Colonic mucosa (tissue), 4 donors: ENCODE results near the gene PRKN. TPM values are rescaled to one million over a fixed set of nuclear protein-coding genes. Genes with fewer than 3 reads are reported as not detected.

Source experiments
- DNase-seq: peaks from one replicate; pipeline ENCODE4 v3.0.0-alpha.2; 2020
- H3K27ac ChIP-seq: fragments of 200-600 bp; one replicate; pipeline ENCODE4 v1.8.0; 2021
- H3K27me3 ChIP-seq: fragments of 200-600 bp; one replicate; pipeline ENCODE4 v1.8.0; 2021
- H3K36me3 ChIP-seq: fragments of 200-600 bp; one replicate; pipeline ENCODE4 v1.8.0; 2021
- H3K4me1 ChIP-seq: fragments of 200-600 bp; one replicate; pipeline ENCODE4 v1.8.0; 2021; ENCODE audit warnings: mild to moderate bottlenecking
- H3K4me3 ChIP-seq: fragments of 200-600 bp; one replicate; pipeline ENCODE4 v1.8.0; 2021
- H3K9ac ChIP-seq, 2 donors: one replicate each; pipeline ENCODE4 v1.7.0; 2013; ENCODE audit warnings: control low read depth in 2 of 2, low read depth in 2 of 2, low read length in 2 of 2
- H3K9me3 ChIP-seq: fragments of 200-600 bp; one replicate; pipeline ENCODE4 v1.8.0; 2021
- intact Hi-C: fragments of 100-400 bp; cut with DNase I; formaldehyde crosslinking; loops from one replicate; pipeline ENCODE4 v1.14.1; 2022
- total RNA-seq, 2 donors: library from RNA; stranded (reverse); fragmentation: NEBNext Ultra II Directional in 1 of 2; extraction: Animal tissue kit (Norgen Biotek cat#: 25700) in 1 of 2; gene quantifications; one replicate each; pipeline ENCODE4 v1.2.1, GENCODE V29; 2021
- TF ChIP-seq, protein P1 (sequence below): fragments of 200-600 bp; IDR thresholded peaks from one replicate; pipeline ENCODE4 v1.8.0; 2022; ENCODE audit warnings: antibody characterized with exemption, mild to moderate bottlenecking
- donor health status: healthy.
- donor health status: DM: no; HTN: no; CAD: no.
- donor health status: DM: no; HTN: no; CAD: no.

PRKN gene
- total RNA-seq, 2 donors from 2014 or later: 3.7 to 8.1 TPM

DNA sequence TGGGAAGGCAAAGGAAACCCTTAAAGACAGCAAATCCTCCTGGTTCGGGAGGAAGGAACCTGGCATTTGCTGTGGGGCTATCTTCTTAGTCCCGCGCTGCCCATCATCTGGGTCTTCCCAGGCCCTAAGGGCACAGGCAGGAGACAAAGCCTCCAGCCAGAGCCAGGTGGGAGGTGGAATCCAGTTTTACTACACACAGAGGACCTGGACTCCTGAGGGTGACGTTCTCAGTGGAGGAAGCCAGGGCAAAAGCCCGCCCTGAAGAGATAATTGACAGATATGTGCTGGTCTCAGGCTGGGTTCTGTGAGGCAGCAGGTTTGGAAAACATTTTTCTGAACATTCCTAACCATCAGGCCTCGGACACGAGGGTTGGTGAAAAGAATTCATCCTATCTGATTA lies 1365.3 kb downstream of the PRKN start:
- no peaks in the 10 kb centered on the region for H3K9me3 ChIP-seq
- H3K9ac ChIP-seq: no peak overlapping the region
- no peak for DNase-seq
- H3K4me3 ChIP-seq: no peak overlapping the region
- TF ChIP-seq, protein P1, sequence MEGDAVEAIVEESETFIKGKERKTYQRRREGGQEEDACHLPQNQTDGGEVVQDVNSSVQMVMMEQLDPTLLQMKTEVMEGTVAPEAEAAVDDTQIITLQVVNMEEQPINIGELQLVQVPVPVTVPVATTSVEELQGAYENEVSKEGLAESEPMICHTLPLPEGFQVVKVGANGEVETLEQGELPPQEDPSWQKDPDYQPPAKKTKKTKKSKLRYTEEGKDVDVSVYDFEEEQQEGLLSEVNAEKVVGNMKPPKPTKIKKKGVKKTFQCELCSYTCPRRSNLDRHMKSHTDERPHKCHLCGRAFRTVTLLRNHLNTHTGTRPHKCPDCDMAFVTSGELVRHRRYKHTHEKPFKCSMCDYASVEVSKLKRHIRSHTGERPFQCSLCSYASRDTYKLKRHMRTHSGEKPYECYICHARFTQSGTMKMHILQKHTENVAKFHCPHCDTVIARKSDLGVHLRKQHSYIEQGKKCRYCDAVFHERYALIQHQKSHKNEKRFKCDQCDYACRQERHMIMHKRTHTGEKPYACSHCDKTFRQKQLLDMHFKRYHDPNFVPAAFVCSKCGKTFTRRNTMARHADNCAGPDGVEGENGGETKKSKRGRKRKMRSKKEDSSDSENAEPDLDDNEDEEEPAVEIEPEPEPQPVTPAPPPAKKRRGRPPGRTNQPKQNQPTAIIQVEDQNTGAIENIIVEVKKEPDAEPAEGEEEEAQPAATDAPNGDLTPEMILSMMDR: no peak
- H3K4me1 ChIP-seq: no peaks in the 10 kb centered on the region
- no peaks in the 10 kb centered on the region for H3K27me3 ChIP-seq
- intact Hi-C loops: no loop called here
- no peaks in the 10 kb centered on the region for H3K36me3 ChIP-seq
- no peak overlapping the region for H3K27ac ChIP-seq

DNA sequence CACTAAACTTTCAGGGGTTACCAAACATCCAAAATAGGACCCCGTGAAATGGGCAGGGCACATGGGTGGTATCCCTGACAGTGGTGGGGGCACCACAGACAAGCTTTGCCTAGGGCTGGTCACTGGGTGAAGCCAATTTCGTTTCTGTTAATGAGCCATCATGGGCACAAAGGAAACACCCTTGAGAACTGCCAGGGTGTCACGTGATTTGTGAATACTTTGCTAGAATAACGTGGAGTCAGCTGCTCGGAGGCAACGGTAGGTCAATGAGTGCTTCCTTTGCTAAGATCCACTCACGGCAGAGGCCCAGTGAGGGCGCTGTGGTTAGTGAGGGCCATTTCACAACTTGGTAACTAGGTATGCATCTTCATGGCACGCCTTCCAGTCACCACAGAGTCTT lies 1366.0 kb downstream of the PRKN start:
- intact Hi-C loops: no loop called here
- no peak for DNase-seq
- no peaks in the 10 kb centered on the region for H3K27me3 ChIP-seq
- H3K27ac ChIP-seq: no peak overlapping the region
- H3K9ac ChIP-seq: no peak overlapping the region
- H3K4me3 ChIP-seq: no peak overlapping the region
- no peaks in the 10 kb centered on the region for H3K4me1 ChIP-seq
- H3K36me3 ChIP-seq: no peaks in the 10 kb centered on the region
- TF ChIP-seq, protein P1: no peak
- no peaks in the 10 kb centered on the region for H3K9me3 ChIP-seq

DNA sequence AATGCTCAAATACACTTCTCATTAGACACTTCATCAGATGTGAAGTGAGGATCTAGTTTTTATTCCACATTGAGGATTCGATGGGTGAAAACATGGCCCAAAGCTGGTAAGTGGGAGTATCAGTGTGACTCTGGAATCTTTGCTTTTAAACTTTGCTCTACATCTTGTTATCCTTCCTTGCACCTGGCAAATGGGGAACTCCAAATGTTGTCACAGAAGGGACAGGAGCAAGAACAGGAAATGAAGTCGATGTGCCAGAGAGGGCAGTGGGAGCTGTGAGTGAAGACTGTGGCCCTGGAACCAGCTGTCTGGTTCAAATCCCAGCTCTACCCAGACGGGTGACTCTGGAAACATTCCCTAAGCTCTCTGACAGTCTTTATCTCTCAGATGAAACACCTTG lies 1367.0 kb downstream of the PRKN start:
- Histone ChIP-seq H3K9me3 (no peaks in the 10 kb centered on the region), H3K36me3 (no peaks in the 10 kb centered on the region), H3K4me1 (no peaks in the 10 kb centered on the region), H3K27me3 (no peaks in the 10 kb centered on the region), H3K4me3 (no peak overlapping the region), H3K9ac (no peak overlapping the region), H3K27ac (no peak overlapping the region)
- intact Hi-C loops: no loop called here
- DNase-seq: no peak
- TF ChIP-seq, protein P1: no peak

DNA sequence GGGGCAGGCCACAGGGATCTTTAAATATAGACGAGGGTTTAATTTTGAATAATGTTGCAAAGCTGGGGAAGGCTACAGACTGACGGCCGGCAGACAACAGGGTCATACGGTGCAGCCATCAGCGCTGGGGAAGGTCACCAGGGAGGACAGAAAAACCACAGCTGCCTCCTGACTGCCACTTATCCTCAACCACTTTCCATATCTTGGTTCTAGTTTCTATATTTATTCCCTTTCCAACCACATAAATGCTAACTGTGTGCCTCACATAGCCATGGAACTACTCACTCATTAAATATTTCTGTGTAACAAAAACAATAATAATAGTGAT lies 1368.0 kb downstream of the PRKN start:
- no peaks in the 10 kb centered on the region for H3K27me3 ChIP-seq
- DNase-seq: no peak
- TF ChIP-seq, protein P1: no peak
- no peaks in the 10 kb centered on the region for H3K9me3 ChIP-seq
- no peaks in the 10 kb centered on the region for H3K36me3 ChIP-seq
- intact Hi-C loops: no loop called here
- H3K27ac ChIP-seq: no peak overlapping the region
- H3K9ac ChIP-seq: no peak overlapping the region
- H3K4me3 ChIP-seq: no peak overlapping the region
- H3K4me1 ChIP-seq: no peaks in the 10 kb centered on the region

DNA sequence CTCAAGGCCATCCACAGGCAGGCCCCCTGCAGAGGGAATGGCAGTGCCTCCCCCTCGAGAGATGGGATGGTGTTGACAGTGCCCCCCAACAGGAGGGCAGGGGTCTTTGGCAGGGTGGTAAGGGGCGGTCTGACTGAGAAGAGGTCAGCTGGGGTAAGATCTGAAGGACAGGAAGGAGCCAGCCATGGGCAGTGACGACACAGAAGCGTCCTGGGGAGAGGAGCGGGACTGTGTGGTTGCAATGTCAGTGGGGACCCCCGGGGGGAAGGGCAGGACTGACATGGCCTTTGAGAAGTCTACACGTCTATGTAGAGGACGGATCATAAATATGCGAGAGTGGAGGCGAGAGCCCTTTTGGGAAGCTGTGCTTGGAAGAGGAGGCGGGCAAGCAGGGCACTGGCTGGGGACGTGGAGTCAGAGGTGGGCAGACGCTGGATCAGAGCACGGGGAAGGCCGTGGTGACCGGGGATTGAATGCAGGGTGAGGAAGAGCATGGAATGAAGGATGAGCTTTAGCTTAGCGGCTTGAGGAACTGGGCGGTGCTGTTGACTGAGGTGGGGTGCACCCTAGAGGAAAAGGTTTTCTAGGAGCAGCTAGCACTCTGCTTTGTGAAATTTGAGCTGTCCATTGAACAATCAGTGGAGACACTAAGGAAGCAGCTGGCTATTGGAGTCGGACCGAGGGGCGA lies 1371.3 kb downstream of the PRKN start:
- DNase-seq: no peak
- H3K27me3 ChIP-seq: no peaks in the 10 kb centered on the region
- no peak overlapping the region for H3K27ac ChIP-seq
- no peak overlapping the region for H3K4me3 ChIP-seq
- intact Hi-C loops: no loop called here
- no peaks in the 10 kb centered on the region for H3K36me3 ChIP-seq
- no peaks in the 10 kb centered on the region for H3K4me1 ChIP-seq
- TF ChIP-seq, protein P1: no peak
- H3K9ac ChIP-seq: no peak overlapping the region
- H3K9me3 ChIP-seq: no peaks in the 10 kb centered on the region
